ENCODE measurements around the gene NOBOX.
"Not testable (repeated sequence)": the region's sequence is repeated elsewhere in the genome, so short reads cannot be mapped to it uniquely, and the experiment has no call there.

The NOBOX gene

DNA sequence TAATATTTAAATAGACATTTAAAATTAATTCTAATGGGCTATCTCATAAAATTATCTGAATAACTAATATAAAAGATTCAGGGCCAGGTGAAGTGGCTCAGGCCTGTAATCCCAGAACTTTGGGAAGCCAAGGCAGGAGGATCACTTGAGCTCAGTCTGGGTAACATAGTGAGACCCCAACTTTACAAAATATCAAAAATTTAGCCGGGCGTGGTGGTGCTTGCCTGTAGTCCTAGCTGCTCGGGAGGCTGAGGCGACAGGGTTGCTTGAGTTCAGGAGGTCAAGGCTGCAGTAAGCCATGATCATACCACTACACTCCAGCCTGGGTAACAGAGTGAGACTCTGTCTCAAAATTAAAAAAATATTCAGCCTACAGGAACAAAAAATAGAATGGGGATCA is 12.5 kb downstream of the NOBOX start:
- DNase-seq: no peak

DNA sequence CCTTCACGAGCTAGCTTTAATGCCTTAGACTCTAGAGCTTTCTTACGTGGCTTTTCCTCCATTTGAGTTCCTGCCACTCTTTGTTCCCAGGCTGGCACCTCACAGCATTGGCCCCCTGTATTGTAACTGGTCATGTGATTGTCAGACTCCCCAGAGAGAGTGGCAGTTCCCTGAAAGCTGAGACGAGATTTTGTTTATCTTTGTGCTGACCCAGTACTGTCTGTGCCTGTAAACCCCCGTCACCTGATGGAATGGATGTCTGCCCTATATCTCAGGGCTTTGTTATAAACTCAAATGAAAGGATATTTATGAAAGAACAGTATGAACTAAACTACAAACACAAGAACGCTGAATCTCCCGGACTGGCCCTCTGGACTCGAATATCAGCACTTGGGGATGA is 13.0 kb downstream of the NOBOX start:
- no peak for DNase-seq

DNA sequence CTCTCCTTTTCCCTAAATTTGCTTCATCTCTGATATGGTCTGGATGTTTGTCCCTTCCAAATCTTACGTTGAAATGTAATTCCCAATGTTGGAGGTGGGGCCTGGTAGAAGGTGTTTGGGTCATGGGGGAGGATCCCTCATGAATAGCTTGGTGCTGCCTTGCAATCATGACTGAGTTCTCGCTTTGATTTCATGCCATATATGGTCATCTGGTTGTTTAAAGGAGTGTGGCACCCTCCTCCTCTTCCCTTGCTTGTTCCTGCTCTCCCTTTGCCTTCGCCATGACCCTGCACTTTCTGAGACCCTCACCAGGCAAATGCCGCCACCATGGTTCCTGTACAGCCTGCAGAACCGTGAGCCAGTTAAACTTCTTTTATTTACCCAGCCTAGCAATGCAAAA is 14.5 kb downstream of the NOBOX start:
- no peak for DNase-seq

DNA sequence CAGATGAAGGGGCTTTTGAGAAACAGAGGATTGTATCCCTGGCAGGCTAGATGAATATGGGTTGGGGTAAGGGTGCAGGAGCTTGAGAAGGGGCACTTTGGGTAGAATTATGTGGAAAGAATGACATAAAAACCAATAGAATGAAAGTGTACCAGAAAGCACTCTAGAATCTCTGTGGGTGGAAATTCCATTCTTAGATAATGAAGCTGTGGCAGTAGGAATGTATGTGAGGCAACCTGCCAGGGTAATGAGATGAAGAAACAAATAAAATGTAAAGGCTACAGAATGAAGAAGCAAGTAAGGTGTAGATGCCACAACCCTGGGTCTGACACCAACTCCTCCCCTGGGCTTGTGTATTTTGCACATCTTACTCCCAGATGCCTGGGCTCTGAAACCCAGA is 16.8 kb downstream of the NOBOX start:
- DNase-seq: no peak

DNA sequence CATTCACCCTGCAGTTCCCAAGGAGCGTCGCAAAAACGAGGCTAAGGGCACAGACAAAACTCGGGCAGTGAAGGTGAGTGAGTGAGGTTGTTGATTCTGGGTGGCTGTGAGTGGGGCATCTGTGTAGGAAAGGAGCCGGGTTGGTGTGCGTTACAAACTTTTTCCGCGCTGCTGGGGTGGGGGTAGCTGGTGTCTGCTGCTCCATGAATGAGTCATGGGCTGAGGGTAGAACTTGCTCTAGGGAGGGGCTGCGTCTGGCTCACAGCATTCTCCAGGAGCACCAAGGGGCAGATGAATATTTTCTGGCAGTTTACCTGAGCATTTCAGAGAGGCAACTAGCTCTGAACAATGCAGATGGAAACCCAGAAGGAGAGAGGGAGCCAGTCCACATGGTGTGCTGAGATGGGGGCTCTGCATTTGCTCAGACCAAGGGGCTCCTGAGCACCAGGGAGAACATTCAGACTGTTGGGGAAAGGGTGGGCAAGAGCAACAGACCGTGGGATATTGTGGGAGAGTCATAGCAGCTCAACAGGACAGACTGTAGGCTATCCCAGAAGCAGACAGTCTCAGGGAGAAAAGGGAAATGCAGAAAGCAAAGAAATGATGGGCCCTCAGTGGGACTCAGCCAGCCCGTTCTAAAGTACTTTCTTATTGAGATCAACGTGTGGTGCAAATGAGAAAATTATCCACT is 18.8 kb downstream of the NOBOX start:
- no peak for DNase-seq

DNA sequence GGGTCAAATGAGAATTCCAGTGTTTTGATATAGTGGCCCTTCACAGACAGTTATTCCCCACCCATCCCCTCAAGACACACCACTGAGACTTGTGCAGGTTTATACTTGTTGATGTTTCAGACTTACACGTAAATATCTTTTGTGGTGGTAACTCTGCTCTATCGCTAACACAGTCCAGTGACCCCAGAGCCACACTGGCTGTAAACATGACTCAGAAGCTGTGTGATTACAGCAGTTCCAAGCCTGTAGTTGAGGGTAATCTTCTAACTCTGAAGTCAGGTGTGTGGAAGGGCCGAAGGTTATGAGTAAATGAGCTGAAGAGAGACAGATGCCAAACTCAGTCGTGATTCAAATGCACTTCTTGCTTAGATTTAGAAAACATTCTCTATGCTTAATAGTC is 19.4 kb downstream of the NOBOX start:
- no peak for DNase-seq

DNA sequence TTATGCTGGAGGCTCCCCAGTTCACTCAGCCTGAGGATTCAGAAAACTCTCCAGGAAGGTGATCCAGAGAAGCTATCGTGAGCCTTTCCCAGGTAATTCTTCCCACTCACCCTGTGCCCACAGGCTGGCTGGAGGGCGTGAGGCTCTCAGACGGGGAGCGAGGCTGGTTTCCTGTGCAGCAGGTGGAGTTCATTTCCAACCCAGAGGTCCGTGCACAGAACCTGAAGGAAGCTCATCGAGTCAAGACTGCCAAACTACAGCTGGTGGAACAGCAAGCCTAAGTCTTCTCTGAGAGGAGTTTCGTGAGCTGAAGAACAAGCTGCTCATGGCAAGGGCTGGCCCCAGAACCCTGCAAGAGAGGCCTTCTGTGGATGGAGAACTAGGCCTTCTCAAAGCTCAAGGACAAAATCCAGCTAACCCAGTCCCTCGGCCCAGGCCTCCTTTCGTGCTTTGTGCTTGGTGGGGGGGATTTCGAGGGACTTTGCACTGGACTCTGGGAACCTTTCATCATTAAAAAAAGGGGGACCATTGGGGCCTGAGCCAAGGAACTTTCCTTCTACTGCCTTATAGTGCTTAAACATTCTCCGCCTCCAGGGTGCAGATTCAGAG is 23.6 kb downstream of the NOBOX start:
- DNase-seq: no peak

DNA sequence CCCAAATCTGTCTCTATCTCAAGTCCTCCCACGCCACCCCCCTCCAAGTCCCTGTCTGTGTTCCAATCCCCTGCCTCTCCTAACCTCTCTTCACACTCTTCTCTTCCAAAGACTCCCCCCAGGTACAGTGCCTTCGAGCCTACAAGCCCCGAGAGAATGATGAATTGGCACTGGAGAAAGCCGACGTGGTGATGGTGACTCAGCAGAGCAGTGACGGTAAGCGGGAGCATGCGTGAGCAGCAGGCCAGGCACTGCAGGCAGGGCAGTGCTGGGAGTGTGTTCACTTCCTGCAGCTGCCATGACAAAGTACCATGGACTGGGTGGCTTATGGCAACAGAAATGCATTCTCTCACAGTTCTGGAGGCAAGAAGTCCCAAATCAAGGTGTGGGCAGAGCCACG is 24.8 kb downstream of the NOBOX start:
- DNase-seq: no peak

DNA sequence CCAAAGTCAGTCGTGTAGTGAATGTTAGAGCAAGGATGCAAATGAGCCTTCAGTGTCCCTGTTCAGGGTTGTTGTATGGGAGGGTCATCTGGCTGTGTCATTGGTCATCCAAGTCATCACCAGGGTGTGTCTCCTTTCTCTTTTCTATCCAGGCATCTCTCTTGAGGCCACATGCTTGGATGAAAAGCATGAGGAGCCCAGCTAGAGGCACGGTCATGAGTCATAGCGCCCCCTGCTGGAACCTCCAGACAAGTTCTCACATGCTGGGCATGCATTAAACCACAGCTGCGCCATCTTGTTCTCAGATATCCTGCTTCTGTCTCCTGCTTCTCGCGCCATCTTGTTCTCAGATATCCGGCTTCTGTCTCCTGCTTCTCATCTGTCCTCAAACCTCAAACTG is 34.3 kb downstream of the NOBOX start:
- DNase-seq: not testable (repeated sequence)

DNA sequence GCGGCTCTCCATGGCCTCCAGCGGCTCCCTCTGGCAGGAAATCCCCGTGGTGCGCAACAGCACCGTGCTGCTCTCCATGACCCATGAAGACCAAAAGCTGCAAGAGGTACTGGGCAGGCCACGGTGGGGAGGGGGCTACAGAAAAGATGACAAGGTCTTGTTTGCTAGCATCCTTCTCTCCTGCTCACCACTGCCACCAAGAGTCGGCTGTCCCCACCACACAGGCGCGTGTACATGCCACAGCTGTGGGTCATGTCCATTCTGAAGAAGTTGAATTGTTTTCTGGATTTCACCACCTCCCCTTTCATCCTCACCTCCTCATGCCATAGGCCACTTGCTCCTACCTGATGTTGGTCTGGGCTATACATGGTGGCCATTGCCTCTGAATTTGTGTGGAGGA is 36.2 kb downstream of the NOBOX start:
- DNase-seq: not testable (repeated sequence)

DNA sequence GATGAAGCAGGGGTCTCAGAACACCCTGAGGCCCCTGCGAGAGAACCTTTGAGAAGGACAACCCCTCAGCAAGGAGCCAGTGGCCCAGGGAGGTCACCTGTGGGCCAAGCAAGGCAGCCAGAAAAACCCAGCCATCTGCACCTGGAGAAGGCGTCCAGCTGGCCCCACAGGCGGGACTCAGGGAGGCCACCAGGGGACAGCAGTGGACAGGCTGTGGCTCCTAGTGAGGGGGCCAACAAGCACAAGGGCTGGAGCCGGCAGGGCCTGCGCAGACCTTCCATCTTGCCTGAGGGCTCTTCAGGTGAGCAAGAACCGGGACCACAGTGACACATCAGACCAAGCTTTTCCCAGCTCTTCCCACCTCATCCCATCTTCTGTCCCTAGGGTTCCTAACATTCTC is 38.0 kb downstream of the NOBOX start:
- not testable (repeated sequence) for DNase-seq

DNA sequence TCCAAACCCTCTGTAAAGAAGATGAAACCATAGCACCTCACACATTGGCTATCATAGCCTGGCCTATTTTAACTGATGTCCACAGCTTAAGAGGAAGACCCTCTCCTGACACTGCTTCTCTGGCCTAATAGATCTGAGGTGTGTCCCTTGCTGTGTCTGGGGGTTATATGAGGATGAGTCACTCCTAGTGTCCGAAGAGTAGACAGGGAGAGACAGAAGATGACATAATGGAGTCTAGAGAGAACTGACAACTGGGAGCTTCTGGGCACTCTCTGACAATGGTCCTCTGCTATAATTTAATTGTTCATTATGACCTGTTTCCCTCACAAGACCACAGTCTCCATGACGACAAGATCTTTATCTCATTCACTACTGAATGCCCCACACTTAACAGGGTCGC is 41.4 kb downstream of the NOBOX start:
- DNase-seq: not testable (repeated sequence)

DNA sequence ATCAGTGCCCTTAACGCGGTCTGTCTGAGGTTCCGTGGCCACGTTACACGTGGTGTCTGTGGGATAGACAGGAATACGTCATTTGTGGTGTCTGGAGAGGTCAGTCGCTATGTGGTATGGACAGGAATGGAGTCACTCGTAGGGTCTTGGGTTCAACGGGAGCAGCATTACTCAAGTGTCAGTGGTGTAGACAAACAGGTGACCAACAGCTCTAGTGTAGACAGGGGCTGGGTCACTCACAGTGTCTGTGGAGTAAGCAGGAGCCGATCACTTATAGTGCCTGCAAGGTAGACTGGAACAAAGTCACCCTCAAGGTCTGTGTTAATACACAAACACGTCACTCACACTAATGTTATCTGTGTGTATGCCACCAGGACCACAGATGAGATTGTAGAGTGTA is 46.6 kb downstream of the NOBOX start:
- DNase-seq: not testable (repeated sequence)

DNA sequence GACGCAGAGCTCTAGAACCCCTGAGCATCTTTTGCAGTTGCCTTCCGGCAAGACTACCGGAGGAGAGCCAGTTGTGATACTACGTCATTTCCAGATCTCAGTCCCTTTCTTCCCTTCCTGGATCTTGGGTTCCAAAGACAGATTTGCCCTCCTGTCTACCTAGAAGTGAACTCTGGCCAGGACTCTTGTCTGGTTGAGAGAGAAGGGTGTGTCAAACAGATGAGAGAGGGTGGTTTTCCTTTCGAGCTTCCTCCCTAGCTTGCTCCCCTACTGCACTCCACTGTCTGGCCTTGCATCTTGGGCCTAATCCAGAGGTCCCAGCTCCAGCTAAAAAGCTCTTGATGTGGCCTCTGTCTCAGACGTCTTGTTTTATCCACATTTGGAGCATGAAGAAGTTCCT is 47.3 kb downstream of the NOBOX start:
- DNase-seq: not testable (repeated sequence)

DNA sequence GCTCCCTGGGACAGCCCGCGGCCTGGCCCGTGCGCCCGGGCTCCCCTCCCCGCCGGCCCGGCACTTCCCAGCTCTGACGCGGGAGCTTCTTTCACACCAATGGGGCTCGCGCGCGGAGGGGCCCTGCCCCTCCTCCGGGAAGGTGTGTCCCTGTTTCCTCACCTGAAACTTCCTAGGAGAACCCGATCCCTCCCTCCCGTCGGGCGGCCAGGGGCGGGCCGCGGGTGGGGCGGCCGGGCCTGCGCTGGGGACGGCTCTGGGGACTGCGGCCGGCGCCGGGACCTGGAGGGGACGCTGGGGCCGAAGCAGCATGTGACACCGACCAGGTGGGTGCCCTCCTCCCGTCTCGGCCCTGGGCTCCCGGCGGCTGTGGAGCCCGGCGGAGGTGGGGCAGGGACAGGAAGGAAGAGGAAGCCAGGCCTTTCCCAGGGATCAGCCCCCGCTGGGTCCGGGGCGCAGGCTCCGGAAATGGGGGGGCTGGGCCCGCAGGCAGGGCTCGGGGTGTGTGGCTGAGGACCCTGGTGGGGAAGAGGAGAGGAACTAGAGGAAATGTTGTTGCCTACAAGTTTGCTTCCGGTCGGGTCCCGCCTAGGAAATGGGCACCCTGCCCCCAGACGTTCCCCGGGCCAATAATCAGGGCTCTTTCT is 48.2 kb downstream of the NOBOX start, which contains the start of gene ARHGEF5:
Gene ARHGEF5 (plus strand): TSS at position 227 of the 647 bp plus-strand sequence. CDS start 7,268 bp downstream, outside the sequence.
- not testable (repeated sequence) for DNase-seq

DNA sequence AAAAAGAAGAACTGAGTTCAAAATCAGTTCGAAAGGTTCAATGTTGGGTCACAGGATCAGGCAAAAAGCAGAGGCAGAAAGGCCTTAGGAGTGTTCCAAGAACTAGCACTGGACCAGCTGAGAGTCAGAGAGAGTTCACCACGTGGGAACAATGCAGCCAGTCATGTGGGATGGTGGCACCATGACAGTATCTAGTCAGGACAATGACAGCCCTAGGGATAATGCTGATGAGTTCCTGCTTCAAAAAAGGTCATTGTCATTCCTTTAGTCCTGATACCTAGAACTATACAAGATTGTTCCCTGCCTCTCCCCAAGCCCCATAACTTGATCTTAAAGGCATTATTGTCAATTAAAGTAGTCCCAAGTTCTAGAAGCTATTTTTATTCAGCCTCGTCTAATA is 51.8 kb downstream of the NOBOX start:
- DNase-seq: not testable (repeated sequence)

DNA sequence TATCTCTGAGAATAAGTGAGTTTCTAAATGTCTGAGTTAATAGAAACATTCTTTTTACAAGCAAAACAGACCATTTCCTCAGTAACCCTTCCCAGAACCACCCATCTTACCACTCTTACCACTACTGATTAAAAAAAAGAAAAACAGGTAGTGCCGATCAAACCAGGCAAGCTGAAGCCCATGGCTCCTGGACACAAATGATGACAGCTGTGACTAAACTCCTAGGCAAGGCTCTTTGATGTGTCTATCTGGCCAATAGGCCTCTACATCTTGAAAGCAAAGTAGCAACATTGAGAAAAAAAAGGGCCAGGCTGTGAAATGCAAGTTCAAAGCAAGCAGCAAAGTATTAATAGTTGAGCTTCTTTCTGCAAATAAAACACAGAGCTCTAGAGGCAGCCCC is 54.9 kb downstream of the NOBOX start:
- DNase-seq: not testable (repeated sequence)
